ENCODE measurements around the gene DAB2IP. TPM values are rescaled to one million over a fixed set of nuclear protein-coding genes. Genes with fewer than 3 reads are reported as not detected.
"Not testable (repeated sequence)": the region's sequence is repeated elsewhere in the genome, so short reads cannot be mapped to it uniquely, and the experiment has no call there.

DAB2IP gene
- total and polyA plus RNA-seq, 2 donors (not counting 1 experiment from before 2014, with no cell fraction given), result 14.6 to 16.5 TPM

DNA sequence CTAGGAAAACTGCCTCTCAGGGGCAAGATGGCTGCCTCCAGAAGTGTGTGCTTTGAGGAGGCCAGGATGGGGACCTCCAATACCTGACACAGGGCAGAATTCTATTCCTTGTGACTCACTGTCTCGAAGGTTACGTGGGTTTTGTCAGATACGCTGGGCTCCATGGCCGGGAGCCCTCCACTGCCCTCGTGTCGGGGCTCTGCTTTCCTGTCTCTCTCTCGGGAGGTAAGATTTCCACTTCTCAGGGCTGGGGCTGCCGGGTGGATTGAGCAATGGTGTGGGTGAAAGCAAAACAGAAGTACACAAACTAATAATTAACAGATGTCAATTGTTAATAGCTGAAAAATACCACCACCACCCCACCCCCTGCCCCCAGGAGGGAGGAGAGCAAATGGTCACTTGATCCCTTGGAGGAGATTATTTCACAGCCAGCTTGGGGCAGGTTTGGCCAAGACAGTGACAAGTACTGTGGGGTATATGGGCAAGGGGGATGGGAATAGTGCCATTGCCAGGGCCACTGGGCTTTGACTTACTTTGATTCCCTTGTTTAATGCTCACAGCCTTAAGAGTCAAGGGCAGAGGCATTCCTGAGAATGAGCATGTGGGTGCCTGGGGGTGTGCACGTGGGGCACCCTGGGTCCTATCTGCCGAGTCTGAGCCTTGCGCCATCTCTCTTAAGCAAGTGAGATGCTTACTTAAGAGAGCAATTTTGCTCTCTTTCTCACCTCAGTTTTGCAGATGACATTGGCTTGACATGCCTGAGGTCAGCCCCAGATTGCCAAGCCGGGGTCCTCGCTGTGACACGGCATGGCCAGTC lies 28.8 kb upstream of the DAB2IP start:
- no peak overlapping the region for H3K9ac ChIP-seq (ENCODE audit: insufficient read depth, low read length)
- TF ChIP-seq, protein P1, sequence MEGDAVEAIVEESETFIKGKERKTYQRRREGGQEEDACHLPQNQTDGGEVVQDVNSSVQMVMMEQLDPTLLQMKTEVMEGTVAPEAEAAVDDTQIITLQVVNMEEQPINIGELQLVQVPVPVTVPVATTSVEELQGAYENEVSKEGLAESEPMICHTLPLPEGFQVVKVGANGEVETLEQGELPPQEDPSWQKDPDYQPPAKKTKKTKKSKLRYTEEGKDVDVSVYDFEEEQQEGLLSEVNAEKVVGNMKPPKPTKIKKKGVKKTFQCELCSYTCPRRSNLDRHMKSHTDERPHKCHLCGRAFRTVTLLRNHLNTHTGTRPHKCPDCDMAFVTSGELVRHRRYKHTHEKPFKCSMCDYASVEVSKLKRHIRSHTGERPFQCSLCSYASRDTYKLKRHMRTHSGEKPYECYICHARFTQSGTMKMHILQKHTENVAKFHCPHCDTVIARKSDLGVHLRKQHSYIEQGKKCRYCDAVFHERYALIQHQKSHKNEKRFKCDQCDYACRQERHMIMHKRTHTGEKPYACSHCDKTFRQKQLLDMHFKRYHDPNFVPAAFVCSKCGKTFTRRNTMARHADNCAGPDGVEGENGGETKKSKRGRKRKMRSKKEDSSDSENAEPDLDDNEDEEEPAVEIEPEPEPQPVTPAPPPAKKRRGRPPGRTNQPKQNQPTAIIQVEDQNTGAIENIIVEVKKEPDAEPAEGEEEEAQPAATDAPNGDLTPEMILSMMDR (conservative IDR thresholded peaks at IDR 0.05 in 1 of 2, IDR thresholded peaks at IDR 0.05 in 1 of 2; ENCODE audit: low read depth in 1 of 2, low read length in 2 of 2), result no peak
- TF ChIP-seq EZH2 (IDR thresholded peaks at IDR 0.05; ENCODE audit: low read length, missing control alignments), result no peak
- no peak overlapping the region for H3K4me3 ChIP-seq (replicated peaks in 1 of 4; ENCODE audit: control extremely low read depth in 1 of 4, insufficient read depth in 1 of 4, low read depth in 3 of 4, low read length in 4 of 4)
- no peaks in the 10 kb centered on the region for H3K27me3 ChIP-seq (ENCODE audit: control insufficient read depth, insufficient read depth, low read length)
- no peaks in the 10 kb centered on the region for H3K79me2 ChIP-seq (ENCODE audit: control insufficient read depth, insufficient read depth, low read length)
- H3K36me3 ChIP-seq (ENCODE audit: control insufficient read depth, insufficient read depth, low read length), result no peaks in the 10 kb centered on the region
- DNase-seq (ENCODE audit: low read depth in 2 of 2), result no peak
- H3K9me3 ChIP-seq (ENCODE audit: control insufficient read depth, insufficient read depth, low read depth, low read length), result no peaks in the 10 kb centered on the region
- H2AFZ ChIP-seq (ENCODE audit: low read length), result no peak overlapping the region
- H3K4me2 ChIP-seq (ENCODE audit: extremely low read depth, insufficient read depth, low read length), result no peak overlapping the region
- no peaks in the 10 kb centered on the region for H4K20me1 ChIP-seq (ENCODE audit: control insufficient read depth, extremely low read depth, insufficient read depth, low read length)
- H3K27ac ChIP-seq (ENCODE audit: insufficient read depth, low read length), result no peak overlapping the region
- H3K4me1 ChIP-seq (ENCODE audit: control insufficient read depth, extremely low read depth, insufficient read depth, low read length), result peaks cover 3% of the 10 kb centered on the region

DNA sequence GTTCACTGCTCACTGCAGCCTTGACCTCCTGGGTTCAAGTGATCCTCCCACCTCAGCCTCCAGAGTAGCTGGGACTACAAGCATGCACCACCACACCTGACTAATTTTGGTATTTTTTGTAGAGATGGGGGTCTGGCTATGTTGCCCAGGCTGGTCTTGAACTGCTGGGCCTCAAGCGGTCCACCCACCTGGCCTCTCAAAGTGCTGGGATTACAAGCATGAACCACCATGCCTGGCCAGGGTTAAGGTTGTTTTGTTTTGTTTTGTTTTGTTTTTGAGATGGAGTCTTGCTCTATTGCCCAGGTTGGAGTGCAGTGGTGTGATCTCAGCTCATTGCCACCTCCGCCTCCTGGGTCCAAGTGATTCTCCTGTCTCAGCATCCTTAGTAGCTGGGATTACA lies 28.0 kb upstream of the DAB2IP start:
- H3K79me2 ChIP-seq (ENCODE audit: control insufficient read depth, insufficient read depth, low read length); H3K9ac ChIP-seq (ENCODE audit: insufficient read depth, low read length); H3K36me3 ChIP-seq (ENCODE audit: control insufficient read depth, insufficient read depth, low read length); H3K9me3 ChIP-seq (ENCODE audit: control insufficient read depth, insufficient read depth, low read depth, low read length); H3K27me3 ChIP-seq (ENCODE audit: control insufficient read depth, insufficient read depth, low read length); H2AFZ ChIP-seq (ENCODE audit: low read length); H3K4me2 ChIP-seq (ENCODE audit: extremely low read depth, insufficient read depth, low read length); H3K27ac ChIP-seq (ENCODE audit: insufficient read depth, low read length); H4K20me1 ChIP-seq (ENCODE audit: control insufficient read depth, extremely low read depth, insufficient read depth, low read length); H3K4me1 ChIP-seq (ENCODE audit: control insufficient read depth, extremely low read depth, insufficient read depth, low read length); H3K4me3 ChIP-seq (replicated peaks in 1 of 4; ENCODE audit: control extremely low read depth in 1 of 4, insufficient read depth in 1 of 4, low read depth in 3 of 4, low read length in 4 of 4); DNase-seq (ENCODE audit: low read depth in 2 of 2): not testable (repeated sequence)

DNA sequence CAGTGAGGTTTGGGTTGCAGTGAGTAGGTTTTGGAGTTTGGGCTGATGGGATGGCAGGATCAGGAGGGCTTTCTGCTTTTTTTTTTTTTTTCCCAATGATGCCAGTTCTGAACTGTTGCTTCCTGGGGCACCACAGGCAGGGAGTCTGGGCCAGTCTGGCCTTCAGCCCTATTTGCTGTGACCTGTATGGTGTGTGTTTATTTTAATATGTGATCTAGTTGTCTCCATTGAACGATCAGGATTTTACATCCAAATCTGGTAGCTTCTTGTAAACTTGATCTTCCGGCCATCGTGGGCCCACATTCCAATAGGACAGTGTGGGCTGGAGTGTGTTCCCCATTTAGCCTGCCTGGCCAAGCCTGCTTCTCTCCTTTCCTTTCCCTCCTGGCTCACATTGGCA lies 25.8 kb upstream of the DAB2IP start:
- H3K4me1 ChIP-seq (ENCODE audit: control insufficient read depth, extremely low read depth, insufficient read depth, low read length), result peaks cover 3% of the 10 kb centered on the region

More for the DNA sequence above, 25.8 kb upstream of the DAB2IP start:
- Histone ChIP-seq H3K9ac (ENCODE audit: insufficient read depth, low read length) (no peak overlapping the region), H2AFZ (ENCODE audit: low read length) (no peak overlapping the region), H3K4me2 (ENCODE audit: extremely low read depth, insufficient read depth, low read length) (no peak overlapping the region), H3K4me3 (replicated peaks in 1 of 4; ENCODE audit: control extremely low read depth in 1 of 4, insufficient read depth in 1 of 4, low read depth in 3 of 4, low read length in 4 of 4) (no peak overlapping the region), H3K27me3 (ENCODE audit: control insufficient read depth, insufficient read depth, low read length) (no peaks in the 10 kb centered on the region), H3K36me3 (ENCODE audit: control insufficient read depth, insufficient read depth, low read length) (no peaks in the 10 kb centered on the region), H3K79me2 (ENCODE audit: control insufficient read depth, insufficient read depth, low read length) (no peaks in the 10 kb centered on the region), H4K20me1 (ENCODE audit: control insufficient read depth, extremely low read depth, insufficient read depth, low read length) (no peaks in the 10 kb centered on the region), H3K27ac (ENCODE audit: insufficient read depth, low read length) (no peak overlapping the region), H3K9me3 (ENCODE audit: control insufficient read depth, insufficient read depth, low read depth, low read length) (no peaks in the 10 kb centered on the region)
- no peak for TF ChIP-seq EZH2 (IDR thresholded peaks at IDR 0.05; ENCODE audit: low read length, missing control alignments)
- TF ChIP-seq, protein P1 (conservative IDR thresholded peaks at IDR 0.05 in 1 of 2, IDR thresholded peaks at IDR 0.05 in 1 of 2; ENCODE audit: low read depth in 1 of 2, low read length in 2 of 2), result no peak
- DNase-seq (ENCODE audit: low read depth in 2 of 2), result no peak
